Nephron (organoid): ENCODE data around the gene ARHGAP10.

Experiments
- H3K27ac Mint-ChIP-seq, 3 experiments: 2 replicates each; pipeline ENCODE4 v1.8.0; 2020; ENCODE audit warnings: mixed read lengths in 3 of 3, mild to moderate bottlenecking in 2 of 3, moderate library complexity in 1 of 3
- H3K27me3 Mint-ChIP-seq: 2 replicates; pipeline ENCODE4 v1.8.0; 2021; ENCODE audit warnings: low read depth, mild to moderate bottlenecking, moderate library complexity, mixed read lengths
- H3K36me3 Mint-ChIP-seq: 2 replicates; pipeline ENCODE4 v1.8.0; 2020; ENCODE audit warnings: low read depth, mixed read lengths
- H3K4me1 Mint-ChIP-seq: 2 replicates; pipeline ENCODE4 v1.8.0; 2020; ENCODE audit warnings: mixed read lengths
- H3K4me3 Mint-ChIP-seq, 3 experiments: 2 replicates each; pipeline ENCODE4 v1.8.0; 2020; ENCODE audit warnings: mild to moderate bottlenecking in 3 of 3, mixed read lengths in 3 of 3, moderate library complexity in 2 of 3
- H3K9me3 Mint-ChIP-seq: 2 replicates; pipeline ENCODE4 v1.8.0; 2020; ENCODE audit warnings: mixed read lengths
- TF ChIP-seq, protein P1 (sequence below), 3 experiments: fragments of 200-600 bp; sonication (generic); IDR thresholded peaks; one replicate each; pipeline ENCODE4 v1.5.0; 2021; ENCODE audit warnings: antibody characterized with exemption in 3 of 3; ENCODE audit not compliant: unreplicated experiment in 3 of 3

ARHGAP10 gene

DNA sequence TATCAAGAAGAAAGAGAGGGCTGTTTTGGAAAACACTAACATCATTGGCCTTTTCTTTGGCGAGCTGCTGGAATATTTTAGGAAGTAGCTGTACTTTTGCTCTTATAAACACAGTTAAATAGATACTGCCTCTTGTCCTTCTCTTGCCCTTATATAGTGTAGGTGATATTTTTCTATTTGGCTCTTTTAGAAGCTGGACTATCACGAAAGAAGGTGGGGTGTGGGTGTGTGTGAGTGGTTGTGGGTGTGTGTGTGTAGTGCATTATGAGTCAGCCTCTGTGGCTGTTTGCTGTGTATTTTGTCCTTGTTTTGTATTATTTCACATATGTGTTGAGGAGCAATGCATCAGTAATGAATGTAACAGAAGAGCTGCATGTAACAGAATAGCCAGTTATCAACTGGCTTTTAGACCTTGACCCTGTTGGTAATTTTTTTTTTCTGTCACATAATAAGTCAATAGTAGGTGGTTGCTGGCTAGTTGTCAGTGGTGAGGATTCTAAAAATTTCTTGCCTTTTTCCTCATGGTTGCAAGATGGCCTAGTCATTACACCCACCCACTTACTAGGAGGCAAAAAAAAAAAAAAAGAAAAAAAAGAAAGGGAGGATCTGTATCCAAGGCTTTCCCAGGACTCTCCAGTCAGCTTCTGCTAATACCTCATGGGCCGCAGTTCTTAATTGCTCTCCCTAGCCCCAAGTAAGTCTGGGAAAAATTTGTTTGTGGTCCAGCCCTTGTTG, 23.8 kb downstream of the ARHGAP10 start:
- Mint-ChIP-seq H3K27me3 (no peaks in the 10 kb centered on the region), H3K4me3 (no peak overlapping the region), H3K36me3 (no peaks in the 10 kb centered on the region), H3K9me3 (no peaks in the 10 kb centered on the region), H3K27ac (peak overlapping the region; percentile 3 to 34 (median 25)), H3K4me1 (peaks cover 35% of the 10 kb centered on the region)
- TF ChIP-seq, protein P1, sequence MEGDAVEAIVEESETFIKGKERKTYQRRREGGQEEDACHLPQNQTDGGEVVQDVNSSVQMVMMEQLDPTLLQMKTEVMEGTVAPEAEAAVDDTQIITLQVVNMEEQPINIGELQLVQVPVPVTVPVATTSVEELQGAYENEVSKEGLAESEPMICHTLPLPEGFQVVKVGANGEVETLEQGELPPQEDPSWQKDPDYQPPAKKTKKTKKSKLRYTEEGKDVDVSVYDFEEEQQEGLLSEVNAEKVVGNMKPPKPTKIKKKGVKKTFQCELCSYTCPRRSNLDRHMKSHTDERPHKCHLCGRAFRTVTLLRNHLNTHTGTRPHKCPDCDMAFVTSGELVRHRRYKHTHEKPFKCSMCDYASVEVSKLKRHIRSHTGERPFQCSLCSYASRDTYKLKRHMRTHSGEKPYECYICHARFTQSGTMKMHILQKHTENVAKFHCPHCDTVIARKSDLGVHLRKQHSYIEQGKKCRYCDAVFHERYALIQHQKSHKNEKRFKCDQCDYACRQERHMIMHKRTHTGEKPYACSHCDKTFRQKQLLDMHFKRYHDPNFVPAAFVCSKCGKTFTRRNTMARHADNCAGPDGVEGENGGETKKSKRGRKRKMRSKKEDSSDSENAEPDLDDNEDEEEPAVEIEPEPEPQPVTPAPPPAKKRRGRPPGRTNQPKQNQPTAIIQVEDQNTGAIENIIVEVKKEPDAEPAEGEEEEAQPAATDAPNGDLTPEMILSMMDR (IDR thresholded peaks at IDR 0.05; ENCODE audit: unreplicated experiment in 3 of 3) = no peak

DNA sequence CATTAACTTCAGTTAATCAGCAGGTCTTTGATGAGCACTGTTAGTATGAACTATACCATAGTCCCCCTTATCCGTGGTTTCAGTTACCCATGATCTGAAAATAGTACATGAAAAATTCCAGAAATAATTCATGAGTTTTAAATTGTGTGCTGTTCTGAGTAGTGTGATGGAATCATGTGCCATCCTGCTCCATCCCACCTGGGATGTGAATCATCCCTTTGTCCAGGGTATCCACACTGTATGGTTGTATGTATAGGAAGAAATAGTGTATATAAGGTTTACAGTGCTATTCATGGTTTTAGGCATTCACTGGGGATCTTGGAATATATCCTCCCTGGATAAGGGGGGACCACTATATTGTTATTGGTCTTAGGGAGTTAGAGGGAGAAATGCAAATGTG, 24.5 kb downstream of the ARHGAP10 start:
- peaks cover 37% of the 10 kb centered on the region for H3K4me1 Mint-ChIP-seq
- H3K27me3 Mint-ChIP-seq = no peaks in the 10 kb centered on the region
- TF ChIP-seq, protein P1 (IDR thresholded peaks at IDR 0.05; ENCODE audit: unreplicated experiment in 3 of 3) = no peak
- H3K4me3 Mint-ChIP-seq = no peak overlapping the region
- H3K36me3 Mint-ChIP-seq = no peaks in the 10 kb centered on the region
- H3K9me3 Mint-ChIP-seq = no peaks in the 10 kb centered on the region
- no peak overlapping the region for H3K27ac Mint-ChIP-seq

DNA sequence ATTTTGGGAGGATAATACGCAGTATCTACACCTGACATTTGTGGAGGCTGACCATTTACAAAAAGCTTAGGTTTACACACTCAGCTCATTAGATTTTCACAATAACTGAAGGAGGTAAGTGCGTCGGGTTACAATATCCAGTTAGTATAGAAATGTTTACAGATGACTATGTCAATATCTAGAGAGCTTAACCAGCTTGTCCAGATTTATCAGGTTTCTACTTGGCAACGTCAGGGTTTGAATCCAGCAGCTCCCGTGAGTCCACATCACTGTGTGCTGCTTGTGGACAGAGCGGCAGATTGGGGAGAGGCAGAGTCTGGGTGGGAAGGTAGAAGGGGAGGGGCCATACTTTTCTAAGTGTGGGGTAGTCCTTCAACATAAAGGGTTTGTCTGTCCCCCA, 28.3 kb downstream of the ARHGAP10 start:
- TF ChIP-seq, protein P1 (IDR thresholded peaks at IDR 0.05; ENCODE audit: unreplicated experiment in 3 of 3) = no peak
- Mint-ChIP-seq H3K4me3 (no peak overlapping the region), H3K4me1 (peaks cover 38% of the 10 kb centered on the region), H3K36me3 (no peaks in the 10 kb centered on the region), H3K9me3 (no peaks in the 10 kb centered on the region), H3K27ac (no peak overlapping the region), H3K27me3 (no peaks in the 10 kb centered on the region)

DNA sequence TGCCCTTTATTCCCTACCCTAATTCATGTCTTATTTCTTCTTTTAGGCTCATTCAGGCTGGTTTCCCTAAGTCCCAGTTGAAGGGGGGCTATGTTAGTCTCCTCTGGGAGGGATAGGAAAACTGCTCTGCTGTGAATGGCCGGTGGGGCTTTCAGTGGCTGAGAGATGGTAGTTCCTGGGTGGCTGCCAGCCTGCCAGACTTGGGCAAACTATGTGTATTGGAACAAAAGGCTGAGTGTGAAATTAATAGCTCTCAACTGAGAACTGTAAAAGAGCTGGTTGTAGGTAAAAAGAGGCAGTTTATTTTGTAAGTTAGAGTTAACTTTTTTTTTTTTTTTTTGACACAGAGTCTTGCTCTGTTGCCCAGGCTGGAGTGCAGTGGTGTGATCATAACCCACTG, 28.8 kb downstream of the ARHGAP10 start:
- Mint-ChIP-seq H3K36me3 (no peaks in the 10 kb centered on the region), H3K27ac (no peak overlapping the region), H3K9me3 (no peaks in the 10 kb centered on the region), H3K4me3 (no peak overlapping the region), H3K4me1 (peaks cover 33% of the 10 kb centered on the region), H3K27me3 (no peaks in the 10 kb centered on the region)
- TF ChIP-seq, protein P1 (IDR thresholded peaks at IDR 0.05; ENCODE audit: unreplicated experiment in 3 of 3) = no peak

DNA sequence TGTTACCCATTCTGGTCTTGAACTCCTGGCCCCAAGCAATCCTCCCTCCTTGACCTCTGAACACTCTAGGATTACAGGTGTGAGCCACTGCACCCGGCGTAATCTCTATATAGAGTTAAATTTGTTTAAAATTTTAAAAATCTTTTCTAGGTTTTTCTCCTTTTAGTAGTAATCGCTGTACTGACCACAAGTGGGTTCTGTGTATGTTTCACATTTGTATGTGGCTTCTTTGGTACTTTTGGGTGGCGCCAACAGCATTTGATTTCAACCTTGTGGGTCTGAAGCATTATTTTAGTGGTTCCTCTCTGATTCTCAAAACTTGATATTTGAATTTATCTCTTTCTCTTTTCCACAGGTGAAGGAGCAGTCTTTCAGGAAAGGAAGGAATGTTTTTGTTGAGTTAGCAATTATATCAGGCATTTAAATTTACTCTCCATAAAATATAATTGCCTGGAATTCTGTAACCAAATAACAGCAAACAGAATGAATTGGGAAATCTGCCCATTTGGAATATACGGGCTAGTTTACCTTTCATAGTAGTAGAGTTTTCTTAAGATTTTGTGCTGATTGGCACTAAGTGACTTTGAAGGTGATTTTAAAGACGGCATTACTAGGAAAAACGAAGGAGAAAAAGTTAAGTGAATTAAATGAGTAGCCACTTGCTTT, 29.5 kb downstream of the ARHGAP10 start:
- no peak overlapping the region for H3K4me3 Mint-ChIP-seq
- no peaks in the 10 kb centered on the region for H3K9me3 Mint-ChIP-seq
- no peak overlapping the region for H3K27ac Mint-ChIP-seq
- H3K27me3 Mint-ChIP-seq = no peaks in the 10 kb centered on the region
- H3K36me3 Mint-ChIP-seq = no peaks in the 10 kb centered on the region
- H3K4me1 Mint-ChIP-seq = peaks cover 26% of the 10 kb centered on the region
- TF ChIP-seq, protein P1 (IDR thresholded peaks at IDR 0.05; ENCODE audit: unreplicated experiment in 3 of 3) = no peak

DNA sequence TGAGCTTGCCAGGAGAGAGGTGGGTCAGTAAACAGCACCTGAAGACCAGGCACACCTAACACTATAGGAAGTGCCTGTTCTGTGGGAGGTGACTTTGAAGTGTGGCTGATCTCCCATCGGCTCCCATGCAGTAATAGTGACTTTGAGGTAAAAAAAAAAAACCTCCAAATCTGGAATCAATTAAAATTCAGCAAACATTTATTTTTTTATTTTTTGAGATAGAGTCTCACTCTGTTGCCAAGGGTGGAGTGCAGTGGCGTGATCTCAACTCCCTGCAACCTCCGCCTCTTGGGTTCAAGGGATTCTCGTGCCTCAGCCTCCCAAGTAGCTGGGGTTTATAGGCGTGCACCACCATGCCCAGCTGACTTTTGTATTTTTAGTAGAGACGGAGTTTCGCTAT, 32.4 kb downstream of the ARHGAP10 start:
- Mint-ChIP-seq H3K4me1 (peaks cover 27% of the 10 kb centered on the region), H3K9me3 (no peaks in the 10 kb centered on the region), H3K36me3 (no peaks in the 10 kb centered on the region), H3K4me3 (no peak overlapping the region), H3K27me3 (no peaks in the 10 kb centered on the region), H3K27ac (no peak overlapping the region)
- TF ChIP-seq, protein P1 (IDR thresholded peaks at IDR 0.05; ENCODE audit: unreplicated experiment in 3 of 3) = no peak
